Jurkat, Clone E6-1 (cell line): ENCODE results near the gene HIF3A. TPM values are rescaled to one million over a fixed set of nuclear protein-coding genes. Genes with fewer than 3 reads are reported as not detected.
"Not testable (repeated sequence)": the region's sequence is repeated elsewhere in the genome, so short reads cannot be mapped to it uniquely, and the experiment has no call there.

Experiments
- DNase-seq: peaks from one replicate; pipeline ENCODE4 v3.0.0-alpha.2; 2011; ENCODE audit warnings: low read depth, low spot score
- H3K4me3 ChIP-seq: 2 replicates; pipeline ENCODE4 v1.5.1; 2011; ENCODE audit warnings: mild to moderate bottlenecking, low read length, control low read depth, moderate library complexity
- polyA plus RNA-seq: library from polyadenylated mRNA; unstranded; fragments of >200 nt; gene quantifications from one replicate; pipeline ENCODE4 v1.2.1, GENCODE V29; 2012; ENCODE audit warnings: missing spikeins; ENCODE audit not compliant: insufficient read length, insufficient read depth

The HIF3A gene
- polyA plus RNA-seq: not detected

DNA sequence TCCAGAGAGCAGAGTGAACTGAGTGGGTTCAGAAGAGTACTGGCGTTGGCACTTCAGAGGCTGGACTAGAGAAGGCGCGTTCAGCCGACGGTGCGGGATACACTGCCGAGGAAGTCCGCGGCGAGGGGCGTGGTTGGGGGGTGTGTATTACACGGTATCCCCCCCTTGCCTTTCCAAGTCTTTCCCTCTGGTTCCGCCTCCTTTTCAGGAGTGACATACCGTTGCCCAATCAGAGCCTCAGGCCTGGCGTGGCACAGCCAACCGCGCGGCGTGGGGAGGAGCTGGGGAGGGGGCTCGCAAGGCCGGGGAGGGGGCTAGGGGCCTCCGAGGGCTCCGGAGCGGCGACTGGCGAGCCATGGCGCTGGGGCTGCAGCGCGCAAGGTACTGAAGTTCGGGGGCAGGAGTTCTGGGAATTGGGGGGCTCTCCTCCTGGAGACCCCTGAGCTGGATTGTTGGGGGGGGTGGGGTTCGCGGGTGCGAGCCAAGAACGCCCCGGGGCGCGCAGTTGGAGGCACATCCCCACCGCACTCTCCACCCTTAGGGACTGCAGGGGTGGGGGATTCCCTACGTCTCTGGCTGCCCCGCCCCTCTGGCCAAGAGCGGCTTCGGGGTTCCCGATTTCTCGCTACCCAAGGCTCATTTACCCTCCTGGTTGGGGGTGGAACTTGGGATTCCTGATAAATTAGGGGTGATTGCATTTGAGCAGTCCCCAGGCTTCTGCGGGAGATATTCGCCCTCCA is at the start of gene HIF3A:
HIF3A (plus strand) TSS at position 321 of the 740 bp plus-strand sequence; CDS start at position 356, 35 bp downstream.
- no peak for DNase-seq
- no peak within 1 kb of the TSS for H3K4me3 ChIP-seq

DNA sequence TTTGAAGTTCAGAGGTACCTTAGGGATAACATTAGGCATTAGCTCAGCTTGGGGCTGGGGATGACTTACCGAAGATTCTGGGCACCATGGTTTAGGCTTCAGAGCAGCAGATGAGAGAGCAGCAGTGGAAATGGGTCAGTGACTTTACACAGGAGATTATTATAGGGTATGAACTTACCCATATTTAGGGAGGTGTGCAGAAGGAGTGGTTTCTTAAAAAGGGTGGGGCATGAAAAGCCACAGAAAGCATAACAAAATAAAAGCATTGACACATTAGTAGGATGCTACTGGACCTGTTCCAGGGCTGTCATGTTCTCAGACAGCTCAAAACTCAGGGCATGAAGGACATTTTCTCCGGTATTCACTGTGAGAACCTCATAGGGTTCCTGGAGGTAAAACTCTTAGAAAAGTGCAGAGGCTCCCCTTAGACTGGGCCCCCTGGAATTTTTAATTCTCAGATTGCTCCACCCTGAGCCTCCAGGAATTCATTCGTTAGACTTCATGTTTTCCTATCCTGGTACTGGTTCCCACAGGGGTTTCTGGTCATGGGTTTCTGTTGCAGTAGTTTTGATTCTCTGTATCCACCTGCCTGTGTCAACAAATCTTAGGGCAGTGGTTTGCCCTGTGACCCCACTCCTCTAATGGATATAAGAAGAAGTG is 46.6 kb upstream of the HIF3A start:
- DNase-seq: no peak
- H3K4me3 ChIP-seq: no peak overlapping the region

DNA sequence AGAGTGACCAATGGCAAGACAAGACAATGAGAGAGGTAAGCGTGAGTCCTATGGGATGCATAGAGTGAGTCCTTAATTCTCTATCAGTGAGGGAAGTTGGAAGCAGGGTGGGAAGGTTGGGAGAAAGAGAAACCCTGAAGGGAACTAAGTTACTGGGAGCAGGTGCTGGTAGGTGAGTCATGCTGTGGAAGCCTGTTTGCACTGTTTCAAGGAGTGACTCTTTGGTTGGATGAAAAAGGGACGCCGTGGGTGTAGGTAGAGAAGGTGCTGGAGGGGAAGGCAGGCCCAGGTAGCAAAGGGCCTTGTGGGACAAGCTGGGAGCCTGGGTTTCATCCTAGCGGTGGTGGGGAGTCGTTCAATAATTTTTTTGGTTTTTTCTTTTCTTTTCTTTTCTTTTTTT is 45.4 kb upstream of the HIF3A start:
- H3K4me3 ChIP-seq: no peak overlapping the region
- DNase-seq: no peak

DNA sequence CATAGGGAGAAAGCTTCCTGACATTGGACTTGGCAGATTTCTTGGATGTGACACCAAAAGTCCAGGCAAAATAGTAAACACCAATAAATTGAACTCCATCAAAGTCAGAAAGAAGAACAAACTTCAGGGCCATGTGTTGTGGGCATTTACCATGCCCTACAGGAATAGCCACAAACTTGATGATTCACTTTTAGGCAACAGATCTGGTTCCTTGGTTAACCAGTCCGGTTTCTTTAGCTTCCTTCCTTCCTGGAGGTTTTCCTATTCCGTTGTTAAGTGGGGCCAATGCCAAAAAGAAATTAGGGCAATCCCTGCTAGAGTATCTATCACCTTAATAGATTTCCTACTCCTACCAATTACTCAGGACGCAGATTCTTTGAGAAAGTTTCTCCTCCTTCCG is 42.1 kb upstream of the HIF3A start:
- no peak for DNase-seq
- no peak overlapping the region for H3K4me3 ChIP-seq

DNA sequence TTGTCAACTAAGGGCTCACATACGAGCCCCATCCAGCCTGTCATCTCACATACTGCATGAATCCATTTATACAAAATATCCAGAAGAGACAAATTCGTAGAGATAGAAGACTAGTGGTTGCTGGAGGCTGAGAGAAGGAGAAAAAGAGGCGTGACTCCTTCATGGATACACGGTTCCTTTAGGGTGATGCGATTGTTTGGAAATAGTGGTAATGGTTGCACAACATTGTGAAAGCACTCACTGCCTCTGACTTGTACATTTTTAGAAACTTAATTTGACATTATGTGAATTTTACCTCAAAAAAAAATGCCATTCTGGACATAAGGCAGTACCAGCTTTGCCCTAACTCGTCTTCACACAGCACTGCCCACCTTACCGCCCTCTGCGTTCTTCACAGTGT is 40.0 kb upstream of the HIF3A start:
- no peak for DNase-seq
- no peak overlapping the region for H3K4me3 ChIP-seq

DNA sequence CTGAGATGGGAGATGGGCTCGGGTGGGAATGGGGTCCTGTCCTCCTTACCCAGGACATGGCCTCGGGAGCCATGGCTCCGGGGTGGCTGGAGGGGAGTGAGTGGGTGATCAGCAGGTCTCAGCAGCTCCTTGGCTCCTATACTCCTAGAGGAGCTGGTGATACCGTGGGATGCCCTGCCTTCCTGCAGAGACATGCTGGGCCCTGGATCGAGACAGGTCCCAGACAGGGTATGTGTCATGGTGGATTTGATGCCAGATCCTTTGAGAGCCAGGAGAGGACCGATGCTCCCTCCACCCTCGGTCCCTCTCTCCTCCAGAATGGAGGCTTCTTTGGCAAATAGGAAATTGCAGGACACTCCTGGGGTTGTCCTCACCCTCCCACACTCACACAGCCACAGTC is 35.3 kb upstream of the HIF3A start:
- not testable (repeated sequence) for H3K4me3 ChIP-seq, DNase-seq

DNA sequence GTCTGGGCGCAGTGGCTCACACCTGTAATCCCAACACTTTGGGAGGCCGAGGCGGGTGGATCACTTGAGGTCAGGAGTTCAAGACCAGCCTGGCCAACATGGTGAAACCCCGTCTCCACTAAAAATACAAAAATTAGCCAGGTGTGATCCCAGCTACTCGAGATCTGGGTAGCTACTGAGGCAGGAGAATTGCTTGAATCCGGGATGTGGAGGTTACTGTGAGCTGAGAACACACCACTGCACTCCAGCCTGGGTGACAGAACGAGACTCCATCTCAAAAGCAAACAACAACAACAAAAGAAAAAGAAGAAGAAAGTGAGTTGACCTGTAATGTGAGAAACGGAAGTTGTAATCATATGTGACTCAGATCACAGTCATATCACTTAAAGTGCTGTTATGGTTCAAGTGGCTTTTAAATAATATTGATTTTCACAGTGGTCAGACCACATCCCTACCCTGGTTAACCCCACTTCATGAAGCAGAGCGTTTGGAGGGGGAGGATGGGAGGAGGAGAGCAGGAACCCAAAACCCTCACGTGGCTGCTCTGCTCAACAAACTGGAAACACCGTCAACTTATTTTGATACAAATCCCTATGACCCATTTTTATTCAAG is 34.1 kb upstream of the HIF3A start:
- peak; percentile 84 for DNase-seq
- H3K4me3 ChIP-seq: not testable (repeated sequence)

DNA sequence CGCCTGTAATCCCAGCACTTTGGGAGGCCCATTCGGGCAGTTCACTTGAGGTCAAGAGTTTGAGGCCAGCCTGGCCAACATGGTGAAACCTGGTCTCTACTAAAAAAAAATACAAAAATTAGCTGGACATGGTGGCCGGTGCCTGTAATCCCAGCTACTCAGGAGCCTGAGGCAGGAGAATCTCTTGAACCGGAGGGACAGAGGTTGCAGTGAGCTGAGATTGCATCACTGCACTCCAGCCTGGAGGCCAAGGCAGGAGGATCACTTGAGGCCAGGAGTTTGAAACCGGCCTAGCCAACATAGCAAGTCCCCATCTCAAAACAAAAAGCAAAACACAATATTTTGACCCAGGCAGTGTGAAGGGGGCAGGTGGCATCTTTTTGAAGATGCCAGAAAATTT is 32.0 kb upstream of the HIF3A start:
- not testable (repeated sequence) for H3K4me3 ChIP-seq, DNase-seq

DNA sequence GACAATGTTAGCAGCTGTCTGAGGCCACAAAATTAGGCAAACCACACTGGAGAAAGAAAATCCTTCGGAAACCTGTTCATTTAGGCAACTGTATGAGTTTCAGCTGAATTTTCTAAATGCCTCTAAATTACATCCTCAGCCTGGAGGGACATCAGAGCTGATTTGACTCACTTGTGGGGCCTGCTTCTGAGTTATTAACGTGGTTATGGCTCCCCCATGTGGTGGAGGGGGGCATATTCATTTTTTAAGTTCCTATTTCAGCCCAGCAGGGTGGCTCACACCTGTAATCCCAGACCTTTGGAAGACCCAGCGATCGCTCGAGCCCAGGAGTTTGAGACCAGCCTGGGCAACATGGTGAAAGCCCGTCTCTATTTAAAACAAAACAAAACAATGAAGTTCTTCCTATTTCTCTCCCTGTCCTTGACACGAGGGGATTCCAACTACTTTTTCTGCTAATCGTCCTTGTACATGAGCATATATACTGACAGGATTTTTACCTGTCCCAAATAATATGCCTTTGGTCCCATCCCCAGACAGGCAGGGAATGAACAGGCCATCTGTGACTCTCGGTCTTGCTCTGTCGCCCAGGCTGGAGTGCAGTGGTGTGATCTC is 31.5 kb upstream of the HIF3A start:
- H3K4me3 ChIP-seq: no peak overlapping the region
- peak; percentile 74 for DNase-seq

DNA sequence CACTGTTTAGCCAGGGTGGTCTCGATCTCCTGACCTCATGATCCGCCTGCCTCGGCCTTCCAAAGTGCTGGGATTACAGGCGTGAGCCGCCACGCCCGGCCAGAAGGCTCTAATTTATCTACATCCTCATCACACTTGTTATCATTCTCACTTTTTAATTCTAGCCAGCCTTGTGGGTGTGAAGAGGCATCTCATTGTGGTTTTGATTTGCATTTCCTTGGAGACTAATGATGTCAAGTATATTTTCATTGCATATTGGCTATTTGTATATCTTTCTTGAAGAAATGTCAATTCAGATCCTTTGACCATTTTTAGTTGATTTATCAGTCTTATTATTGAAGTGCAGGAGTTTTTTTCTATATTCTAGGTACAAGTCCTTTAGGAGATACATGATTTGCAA is 27.7 kb upstream of the HIF3A start:
- no peak for DNase-seq

DNA sequence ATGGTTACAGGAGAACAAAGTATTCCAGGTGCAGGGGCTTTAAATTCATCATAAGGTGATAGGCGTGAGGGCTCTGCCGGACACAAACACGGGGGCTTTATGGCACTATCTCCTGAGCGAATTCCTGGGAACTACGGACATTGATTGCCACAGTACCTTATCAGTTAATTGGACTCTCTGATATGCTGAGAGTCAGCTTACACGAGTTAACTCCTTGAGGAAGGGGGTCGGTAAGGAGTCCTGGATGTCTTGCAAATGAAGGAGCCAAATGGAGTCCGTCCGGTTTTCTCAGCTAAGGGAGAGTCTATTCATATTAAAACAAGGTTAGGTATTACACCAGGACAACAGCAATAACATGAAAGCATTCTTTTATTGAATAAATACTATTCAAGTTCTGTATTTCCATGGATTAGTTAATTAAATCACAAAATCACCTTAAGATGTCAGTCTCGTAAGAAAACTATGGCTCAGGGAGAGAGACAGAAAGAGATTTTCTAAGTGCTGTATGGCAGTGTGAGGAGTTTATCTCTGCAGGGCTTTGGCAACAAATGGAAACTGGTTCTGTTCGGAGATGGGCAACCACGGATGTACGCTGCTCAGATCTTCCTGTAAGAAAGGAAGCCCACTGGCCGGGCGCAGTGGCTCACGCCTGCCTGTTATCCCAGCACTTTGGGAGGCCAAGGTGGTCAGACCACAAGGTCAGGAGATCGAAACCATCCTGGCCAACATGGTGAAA is 26.2 kb upstream of the HIF3A start:
- DNase-seq: no peak
- H3K4me3 ChIP-seq: no peak overlapping the region

More for the DNA sequence above, 27.7 kb upstream of the HIF3A start:
- no peak overlapping the region for H3K4me3 ChIP-seq

DNA sequence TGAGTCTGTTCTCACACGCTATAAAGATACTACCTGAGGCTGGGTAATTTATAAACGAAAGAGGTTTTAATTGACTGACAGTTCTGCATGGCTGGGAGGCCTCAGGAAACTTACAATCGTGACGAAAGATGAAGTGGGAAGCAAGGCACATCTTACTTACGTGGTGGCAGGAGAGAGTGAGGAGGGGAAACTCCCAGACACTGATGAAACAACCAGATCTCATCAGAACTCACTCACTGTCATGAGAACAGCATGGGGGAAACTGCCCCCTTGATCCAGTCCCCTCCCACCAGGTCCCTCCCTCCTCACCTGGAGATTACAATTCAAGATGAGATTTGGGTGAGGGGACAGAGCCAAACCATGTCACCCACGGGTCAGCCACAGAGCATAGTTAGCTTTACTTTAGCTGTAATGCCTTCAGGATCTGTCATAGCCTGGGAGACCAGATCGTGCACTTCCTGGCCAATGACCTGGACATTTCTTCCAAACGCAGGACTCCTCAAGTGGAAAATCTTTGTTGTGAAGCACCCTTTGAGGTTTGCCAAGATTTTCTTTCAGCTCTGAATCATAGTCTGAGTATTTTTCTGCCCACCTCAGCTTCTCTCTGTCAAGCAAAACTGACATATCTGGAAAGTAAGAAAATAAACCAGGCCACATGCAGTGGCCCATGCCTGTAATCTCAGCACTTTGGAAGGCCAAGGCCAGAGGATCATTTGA is 25.2 kb upstream of the HIF3A start:
- no peak overlapping the region for H3K4me3 ChIP-seq
- DNase-seq: no peak

DNA sequence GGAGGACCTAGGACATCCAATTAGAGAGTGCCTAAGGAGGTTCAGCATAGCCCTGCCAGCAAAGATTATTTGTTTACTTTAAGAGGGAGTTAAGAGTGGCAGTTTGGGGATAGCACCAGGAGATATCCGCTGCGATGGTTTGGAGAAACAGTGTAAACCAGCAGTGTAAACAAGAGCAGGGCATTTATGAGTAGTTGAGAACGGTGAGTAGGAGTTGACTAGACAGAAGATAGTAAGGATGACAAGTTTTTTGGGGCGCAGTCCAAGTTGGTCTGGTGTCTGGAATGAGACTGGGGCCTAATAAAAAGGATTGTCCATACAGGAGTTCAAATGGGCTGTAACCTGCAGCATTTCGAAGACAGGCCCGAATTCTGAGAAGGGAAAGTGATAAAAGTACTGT is 22.9 kb upstream of the HIF3A start:
- not testable (repeated sequence) for DNase-seq, H3K4me3 ChIP-seq

DNA sequence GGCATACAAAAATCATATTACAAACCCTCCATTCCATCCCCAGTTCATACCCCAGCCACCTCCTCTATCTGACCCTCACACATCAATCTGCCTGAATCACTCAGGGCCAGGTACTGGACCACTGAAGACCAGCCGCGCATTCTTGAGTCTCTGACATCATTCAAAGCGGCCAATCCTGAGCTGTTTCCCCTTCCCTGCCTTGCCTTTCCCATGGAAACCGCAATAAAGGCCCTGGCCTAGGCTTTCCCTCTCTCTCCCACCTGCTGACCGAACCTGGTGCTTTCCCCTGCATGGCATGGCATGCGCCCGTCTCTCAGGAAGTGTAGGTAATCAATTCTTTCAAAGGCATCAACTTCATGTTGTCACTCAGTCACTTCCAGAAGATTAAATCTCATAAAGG is 17.7 kb upstream of the HIF3A start:
- H3K4me3 ChIP-seq: no peak overlapping the region
- no peak for DNase-seq

DNA sequence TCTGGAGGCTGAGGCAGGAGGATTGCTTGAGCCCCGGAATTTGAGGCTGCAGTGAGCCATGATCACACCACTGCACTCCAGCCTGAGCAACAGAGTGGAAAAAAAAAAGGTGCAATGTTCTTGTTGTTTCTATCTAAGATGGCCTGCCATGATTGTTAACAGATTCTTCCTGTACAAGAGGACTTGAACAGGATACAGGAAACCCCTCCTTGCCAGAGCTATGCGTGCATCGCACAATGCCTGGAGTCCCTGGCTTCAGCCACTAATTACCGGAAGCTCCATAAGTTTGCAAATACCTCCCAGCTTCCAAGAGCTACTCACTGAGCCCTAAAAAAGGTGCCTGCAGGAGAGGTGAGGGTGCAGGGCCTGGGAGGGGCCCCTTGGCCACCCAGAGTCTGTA is 13.1 kb upstream of the HIF3A start:
- no peak for DNase-seq
- H3K4me3 ChIP-seq: no peak overlapping the region

DNA sequence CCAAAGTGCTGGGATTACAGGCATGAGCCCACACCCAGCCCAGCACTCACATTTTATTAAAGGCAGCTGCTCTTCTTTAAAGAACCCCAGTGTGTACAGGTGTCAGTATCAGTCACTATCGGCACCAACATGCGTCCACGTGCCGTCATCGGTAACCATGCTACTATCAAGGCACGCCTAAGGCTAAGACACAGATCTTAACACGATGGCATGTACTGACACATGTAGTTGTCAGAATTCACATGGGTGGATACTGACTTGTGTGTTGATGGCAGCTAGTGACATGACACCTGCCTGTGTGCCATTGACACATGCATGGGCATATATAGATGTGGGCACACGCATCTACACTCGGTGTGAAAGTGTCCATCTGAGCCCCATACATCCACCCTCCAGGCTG is 12.2 kb upstream of the HIF3A start:
- no peak for DNase-seq

DNA sequence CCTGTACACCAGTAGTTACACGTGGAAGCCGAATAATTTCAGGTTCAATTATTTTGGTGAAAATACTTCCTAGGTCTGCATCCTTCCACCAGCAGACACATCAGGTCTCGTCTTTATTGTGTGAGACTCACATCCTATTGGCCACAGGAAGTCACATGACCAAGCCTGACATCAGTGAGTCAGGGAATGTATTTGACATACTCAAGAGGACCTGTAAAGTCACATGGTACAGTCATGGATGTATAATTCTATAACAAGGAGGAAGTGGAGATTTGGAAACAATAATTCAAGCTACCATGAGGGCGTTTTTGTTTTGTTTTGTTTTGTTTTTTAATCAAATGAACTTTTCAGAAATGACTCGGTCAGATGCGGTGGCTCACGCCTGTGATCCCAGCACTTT is 9.3 kb upstream of the HIF3A start:
- H3K4me3 ChIP-seq: no peak overlapping the region
- DNase-seq: peak; percentile 21

More for the DNA sequence above, 12.2 kb upstream of the HIF3A start:
- H3K4me3 ChIP-seq: no peak overlapping the region

DNA sequence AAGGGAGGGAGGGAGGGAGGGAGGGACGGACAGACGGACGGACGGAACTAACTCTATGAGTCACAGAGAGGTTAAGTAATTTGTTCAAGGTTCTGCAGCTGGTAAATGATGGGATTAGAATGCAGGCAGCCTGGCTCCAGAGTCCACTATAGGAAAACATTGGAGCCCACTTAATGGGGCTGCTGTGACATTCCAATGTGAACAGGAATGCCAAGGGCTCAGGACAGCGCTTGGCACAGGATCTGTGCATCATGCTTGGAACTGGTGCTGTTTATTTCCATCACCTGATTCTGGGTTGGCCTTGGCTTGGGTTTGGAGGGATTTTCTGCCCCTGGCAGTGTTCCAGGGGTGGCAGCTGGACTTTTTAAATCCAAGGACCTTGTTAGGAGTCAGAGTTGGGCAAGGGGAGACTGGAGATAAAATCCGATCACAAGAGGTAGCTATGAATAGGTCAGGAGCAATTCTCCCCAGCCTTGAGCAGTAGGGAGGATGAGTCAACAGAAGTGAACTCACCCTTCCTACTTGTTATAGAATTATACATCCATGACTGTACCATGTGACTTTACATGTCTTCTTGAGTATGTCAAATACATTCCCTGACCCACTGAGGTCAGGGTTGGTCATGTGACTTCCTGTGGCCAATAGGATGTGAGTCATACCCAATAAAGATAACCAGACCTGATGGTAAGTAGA is 7.8 kb upstream of the HIF3A start:
- H3K4me3 ChIP-seq: no peak overlapping the region
- no peak for DNase-seq
